K562 (cell line): Measurements from ENCODE around the gene ERCC1. TPM values are rescaled to one million over a fixed set of nuclear protein-coding genes. Genes with fewer than 3 reads are reported as not detected.
A peak's percentile ranks its signal among the peaks of the same experiment; 100 is the strongest.

Experiments
- ATAC-seq: fragments of 200-7000 bp; cut with Tn5 transposase; 3 replicates; pipeline ENCODE4 v1.9.1; 2020; ENCODE audit warnings: moderate library complexity
- BruUV-seq: library from RNA; stranded (reverse); fragments of 400-500 nt; replicated peaks from 2 replicates; lab custom pipeline; 2021; lab: Mats Ljungman, UMichigan
- CTCF ChIA-PET: fragments of 300-600 bp; formaldehyde crosslinking; extraction: SDS; loops from one replicate; lab custom pipeline; 2021; ENCODE audit warnings: low intra/inter-chr PET ratio; lab: Yijun Ruan, JAX
- POLR2A ChIA-PET: fragments of 300-600, 350-650 bp; sonication (Branson Sonifier 250); formaldehyde crosslinking; extraction: SDS; loops from one replicate; lab custom pipeline; 2021; ENCODE audit warnings: antibody characterized with exemption, inconsistent platforms; lab: Yijun Ruan, JAX
- DNase-seq, 4 experiments: peaks; one replicate each; pipeline versions ENCODE4 v3.0.0 to v3.0.0-alpha.2; 2011 to 2018; ENCODE audit warnings: low spot score in 3 of 4, mixed read lengths in 3 of 4; ENCODE audit errors: extremely low read depth in 1 of 4
- FAIRE-seq: peaks from 2 replicates; lab custom pipeline; 2011; peaks lifted over from hg19 to GRCh38; lab: Jason Lieb, UNC
- H2AFZ ChIP-seq: 2 replicates; pipeline ENCODE4 v1.6.0; 2011; ENCODE audit warnings: low read depth, low read length, control low read depth, inconsistent platforms
- H3K27ac ChIP-seq: fragments of 200-600 bp; 3 replicates; pipeline ENCODE4 v1.8.0; 2011; ENCODE audit warnings: low read depth, mild to moderate bottlenecking, control low read depth, inconsistent platforms, low read length, moderate library complexity, mixed read lengths; ENCODE audit errors: extremely low read depth
- H3K27me3 ChIP-seq, 2 experiments: fragments of 300-600 bp in 1 of 2; 2 replicates in 1 of 2; 3 replicates in 1 of 2; pipeline versions ENCODE4 v1.6.0 to v1.8.0; 2011; ENCODE audit warnings: inconsistent platforms in 2 of 2, low read length in 2 of 2, mild to moderate bottlenecking in 1 of 2, mixed read lengths in 1 of 2, moderate library complexity in 1 of 2; ENCODE audit not compliant: control insufficient read depth in 2 of 2, insufficient read depth in 2 of 2
- H3K36me3 ChIP-seq: fragments of 300-600 bp; 3 replicates; pipeline ENCODE4 v1.8.0; 2011; ENCODE audit warnings: mild to moderate bottlenecking, low read length, inconsistent platforms; ENCODE audit not compliant: control insufficient read depth, insufficient read depth
- H3K4me1 ChIP-seq, 2 experiments: fragments of 200-600 bp in 1 of 2; replicated peaks in 1 of 2; 2 replicates in 1 of 2; 3 replicates in 1 of 2; pipeline versions ENCODE4 v1.5.1 to v1.8.0; 2011; ENCODE audit warnings: inconsistent platforms in 2 of 2, low read length in 2 of 2, mild to moderate bottlenecking in 1 of 2, mixed read lengths in 1 of 2, moderate library complexity in 1 of 2; ENCODE audit not compliant: control insufficient read depth in 2 of 2, insufficient read depth in 2 of 2
- H3K4me2 ChIP-seq: 2 replicates; pipeline ENCODE4 v1.6.1; 2011; ENCODE audit warnings: low read length, control low read depth, inconsistent platforms, mixed read lengths; ENCODE audit not compliant: insufficient read depth
- H3K4me3 ChIP-seq: fragments of 200-600 bp; sonication (generic), shearing (Covaris generic); 2 replicates; pipeline ENCODE4 v1.5.1; 2016; ENCODE audit warnings: control low read depth, inconsistent platforms
- H3K79me2 ChIP-seq: fragments of 200-600 bp; 3 replicates; pipeline ENCODE4 v1.8.0; 2011; ENCODE audit warnings: low read length, inconsistent platforms; ENCODE audit not compliant: control insufficient read depth, insufficient read depth
- H3K9ac ChIP-seq, 2 experiments: 2 replicates each; pipeline versions ENCODE4 v1.6.0 to v1.6.1; 2011; ENCODE audit warnings: low read depth in 2 of 2, low read length in 2 of 2, control low read depth in 1 of 2, inconsistent platforms in 1 of 2, mild to moderate bottlenecking in 1 of 2, mixed read lengths in 1 of 2; ENCODE audit not compliant: insufficient read depth in 1 of 2
- H3K9me1 ChIP-seq: one replicate; pipeline ENCODE4 v1.6.0; 2011; ENCODE audit warnings: inconsistent platforms, mild to moderate bottlenecking, low read length, moderate library complexity; ENCODE audit not compliant: control insufficient read depth, insufficient read depth
- H3K9me3 ChIP-seq: replicated peaks from 2 replicates; pipeline ENCODE4 v1.5.1; 2011; ENCODE audit warnings: low read depth, low read length, inconsistent platforms; ENCODE audit not compliant: control insufficient read depth, insufficient read depth
- H4K20me1 ChIP-seq: replicated peaks from 2 replicates; pipeline ENCODE4 v1.6.1; 2011; ENCODE audit warnings: low read length, inconsistent platforms, mixed read lengths; ENCODE audit not compliant: control insufficient read depth, insufficient read depth
- PTBP1 ChIP-seq: fragments of 200-400 bp; formaldehyde crosslinking; IDR thresholded peaks from 2 replicates; pipeline ENCODE4 v1.6.1; 2017; ENCODE audit warnings: low read depth, low read length
- TEAD1 ChIP-seq, 2 experiments: fragments of 450-650 bp in 1 of 2; sonication (generic) in 1 of 2; formaldehyde crosslinking; IDR thresholded peaks; 2 replicates each; pipeline versions ENCODE4 v1.4.0 to v1.8.0; 2020 to 2022; ENCODE audit warnings: mild to moderate bottlenecking in 2 of 2, missing genetic modification reagents in 1 of 2
- WGBS: fragments of 100-300 bp; shearing (Covaris generic); methylation state at CpG from one replicate; pipeline ENCODE4 v1.1.6; 2016; ENCODE audit warnings: low coverage, mixed read lengths; ENCODE audit not compliant: insufficient coverage; ENCODE audit errors: missing lambda C conversion rate; 5-methylcytosine and 5-hydroxymethylcytosine counted together
- in situ Hi-C: fragments of 300-500 bp; cut with MboI; formaldehyde crosslinking; loops from 4 replicates; pipeline ENCODE4 v1.15.0; 2018; ENCODE audit warnings: inconsistent platforms, mixed read lengths
- intact Hi-C: fragments of 100-400 bp; cut with micrococcal nuclease; formaldehyde crosslinking; loops from 2 replicates; pipeline ENCODE4 v1.14.2; 2022
- polyA plus RNA-seq, 8 experiments: library from polyadenylated mRNA; depleted of rRNA in 4 of 8; stranded (reverse) in 5 of 8; unstranded in 3 of 8; fragments of >200 nt; fragmentation: Nextera tagmentation in 2 of 8; fragmentation: Illumina TruSeq in 1 of 8; extraction: Ambion mirVana in 2 of 8; extraction: Trizol in 1 of 8; gene quantifications; 2 replicates each; pipeline versions ENCODE4 v1.2.1 to v1.2.3, GENCODE V29; 2011 to 2014; ENCODE audit warnings: inconsistent platforms in 1 of 8, missing spikeins in 1 of 8
- total RNA-seq, 7 experiments: library from RNA; depleted of rRNA in 6 of 7; stranded (reverse); fragments of >200 nt in 6 of 7; fragmentation: Illumina TruSeq in 2 of 7; extraction: Trizol in 2 of 7; gene quantifications; 2 replicates each; pipeline versions ENCODE4 v1.2.1 to v1.2.3, GENCODE V29; 2011 to 2021; ENCODE audit warnings: low replicate concordance in 1 of 7
- TF ChIP-seq, protein P1 (sequence below): fragments of 250-450 bp; sonication (Bioruptor Pico); IDR thresholded peaks from 2 replicates; pipeline ENCODE4 v1.5.0; 2020; ENCODE audit warnings: mild to moderate bottlenecking

ERCC1 gene
- total and polyA plus RNA-seq, 9 of the 15 experiments (the other 6 are each of a cell fraction or from before 2014, with no cell fraction given): 9.3 to 92.6 (median 60.0) TPM

DNA sequence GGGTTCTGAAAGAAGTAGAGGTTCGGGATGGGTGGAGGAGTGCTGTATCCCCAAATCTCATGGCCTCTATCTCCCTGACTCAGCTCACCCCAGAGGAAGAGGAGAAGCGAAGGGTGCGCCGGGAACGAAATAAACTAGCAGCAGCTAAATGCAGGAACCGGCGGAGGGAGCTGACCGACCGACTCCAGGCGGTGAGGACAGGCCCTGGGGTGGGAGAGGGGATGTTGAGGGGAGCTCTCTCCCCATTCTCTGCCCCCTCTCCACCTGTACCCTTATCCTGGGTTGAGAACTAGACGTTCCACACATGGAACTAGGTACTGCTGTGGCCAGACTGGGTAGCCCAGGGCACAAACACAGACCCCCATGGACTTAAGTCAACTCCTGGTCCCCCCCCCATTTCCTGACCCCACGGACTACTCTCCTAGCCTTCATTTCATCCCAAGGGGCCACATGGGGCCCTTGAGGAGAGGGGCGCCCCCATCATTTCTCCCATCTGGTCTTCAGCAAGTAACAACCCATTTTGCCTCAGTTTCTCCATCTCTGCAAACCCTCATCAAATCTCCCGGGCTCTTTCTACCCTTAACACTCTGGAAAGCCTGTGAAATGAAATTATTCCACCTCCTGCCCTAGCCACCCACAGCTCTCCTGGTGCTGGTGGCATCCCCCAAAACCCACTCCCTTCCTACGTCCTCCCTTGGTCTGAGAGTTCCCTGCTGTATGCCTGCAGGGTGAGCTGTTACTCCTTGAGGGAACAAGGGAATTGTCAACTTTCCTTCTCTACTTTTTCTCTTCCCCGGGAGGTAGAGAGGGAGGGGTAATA is 47.6 kb upstream of the ERCC1 start:
- peaks cover 16 to 47% of the 10 kb centered on the region in 2 experiments; a peak in 4 of 5 replicates for H3K4me1 ChIP-seq
- BruUV-seq: no TSS peak
- H3K4me3 ChIP-seq: no peak overlapping the region
- H3K9ac ChIP-seq: peak overlapping the region in 1 of 2 experiments; percentile 40; a peak in 1 of 4 replicates
- no peak overlapping the region; the same call in 1 of the 2 replicates for H2AFZ ChIP-seq
- 67% methylated on average over 9 of the region's 16 CpGs for WGBS
- DNase-seq (no peak), ATAC-seq (no peak), FAIRE-seq (no peak)
- no peaks in the 10 kb centered on the region for H3K36me3 ChIP-seq
- H3K27me3 ChIP-seq: no peaks in the 10 kb centered on the region
- ChIA-PET POLR2A (interaction anchor here (1.0 to 1.4 kb wide), 3 partner anchors 32 to 163 kb away, joined by 3 to 4 read pairs (median 4); no protein-coding TSS in a partner anchor), CTCF (no interaction called here)
- no peak overlapping the region for H3K27ac ChIP-seq
- no peaks in the 10 kb centered on the region for H3K9me1 ChIP-seq
- no peaks in the 10 kb centered on the region for H3K79me2 ChIP-seq
- H3K9me3 ChIP-seq: no peaks in the 10 kb centered on the region
- no peak overlapping the region for H3K4me2 ChIP-seq
- TF ChIP-seq, protein P1, sequence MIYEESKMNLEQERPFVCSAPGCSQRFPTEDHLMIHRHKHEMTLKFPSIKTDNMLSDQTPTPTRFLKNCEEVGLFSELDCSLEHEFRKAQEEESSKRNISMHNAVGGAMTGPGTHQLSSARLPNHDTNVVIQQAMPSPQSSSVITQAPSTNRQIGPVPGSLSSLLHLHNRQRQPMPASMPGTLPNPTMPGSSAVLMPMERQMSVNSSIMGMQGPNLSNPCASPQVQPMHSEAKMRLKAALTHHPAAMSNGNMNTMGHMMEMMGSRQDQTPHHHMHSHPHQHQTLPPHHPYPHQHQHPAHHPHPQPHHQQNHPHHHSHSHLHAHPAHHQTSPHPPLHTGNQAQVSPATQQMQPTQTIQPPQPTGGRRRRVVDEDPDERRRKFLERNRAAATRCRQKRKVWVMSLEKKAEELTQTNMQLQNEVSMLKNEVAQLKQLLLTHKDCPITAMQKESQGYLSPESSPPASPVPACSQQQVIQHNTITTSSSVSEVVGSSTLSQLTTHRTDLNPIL (CRISPR knock-in tag): no peak
- TF ChIP-seq TEAD1 (CRISPR knock-in tag; IDR thresholded peaks at IDR 0.05): 0 out of 4 replicates have a peak, but pooled peaks of 1 of the 2 experiments have one; percentile 2
- TF ChIP-seq PTBP1: no peak
- in situ Hi-C loops: no loop called here
- intact Hi-C loops: no loop called here
- H4K20me1 ChIP-seq: no peaks in the 10 kb centered on the region
